GM18498 (cell line): ENCODE measurements around the gene C9orf50.
A peak's percentile ranks its signal among the peaks of the same experiment; 100 is the strongest.
"Not testable (repeated sequence)": the region's sequence is repeated elsewhere in the genome, so short reads cannot be mapped to it uniquely, and the experiment has no call there.

Experiments
- ATAC-seq: cut with Tn5 transposase; IDR thresholded peaks from one replicate; pipeline ENCODE4 v1.9.1; 2021; ENCODE audit warnings: mild to moderate bottlenecking, moderate library complexity; ENCODE audit not compliant: unreplicated experiment

C9orf50 gene

GRCh38 chr9:129595903-129596540 lies 24.9 kb downstream of the C9orf50 start:
- no peak for ATAC-seq

DNA sequence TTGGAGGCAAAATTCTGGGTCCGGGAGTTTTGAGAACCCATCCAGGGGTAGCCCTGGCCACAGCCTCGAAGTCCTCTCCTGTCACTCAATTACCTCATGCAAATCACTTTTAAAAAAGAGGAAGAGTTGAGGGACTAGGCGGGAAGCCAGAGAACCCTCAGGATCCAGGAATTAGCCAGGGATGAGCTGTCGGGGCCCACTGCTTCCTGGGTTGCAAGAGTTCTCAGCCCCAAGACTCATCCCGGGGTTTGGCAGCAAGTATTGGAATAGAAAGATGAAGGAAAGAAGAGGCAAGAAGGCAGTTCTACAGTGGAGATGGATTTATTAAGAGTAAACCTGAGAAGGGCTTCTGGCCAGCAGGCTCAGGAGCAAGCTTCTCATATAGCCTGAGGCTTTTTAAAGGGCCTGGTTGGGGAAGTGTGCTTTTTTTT lies 25.6 kb downstream of the C9orf50 start:
- no peak for ATAC-seq

DNA sequence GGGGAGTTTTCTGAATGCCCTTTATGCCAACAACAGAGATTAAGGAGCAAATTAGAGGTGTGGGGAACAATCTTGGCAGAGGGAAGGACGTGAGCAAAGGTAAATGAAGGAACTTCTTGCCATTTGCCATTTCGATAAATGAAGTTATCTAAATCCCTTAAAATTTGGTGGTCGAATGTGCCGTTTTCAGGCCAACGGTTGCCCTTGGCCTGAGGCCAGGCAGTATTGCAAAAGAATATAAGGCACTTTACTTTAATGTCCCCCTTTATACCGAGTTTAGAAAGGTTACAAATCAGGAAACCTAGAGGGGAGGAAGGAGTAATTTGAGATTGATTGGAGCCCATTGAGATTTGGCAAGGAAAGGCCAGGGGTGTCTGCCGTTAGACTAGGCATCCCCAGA lies 26.3 kb downstream of the C9orf50 start:
- ATAC-seq = no peak

- not testable (repeated sequence) for ATAC-seq
Measured at GRCh38 chr9:129592790-129593189, 28.1 kb downstream of the C9orf50 start.

- no peak for ATAC-seq
Measured at GRCh38 chr9:129591916-129592315, 29.0 kb downstream of the C9orf50 start.

DNA sequence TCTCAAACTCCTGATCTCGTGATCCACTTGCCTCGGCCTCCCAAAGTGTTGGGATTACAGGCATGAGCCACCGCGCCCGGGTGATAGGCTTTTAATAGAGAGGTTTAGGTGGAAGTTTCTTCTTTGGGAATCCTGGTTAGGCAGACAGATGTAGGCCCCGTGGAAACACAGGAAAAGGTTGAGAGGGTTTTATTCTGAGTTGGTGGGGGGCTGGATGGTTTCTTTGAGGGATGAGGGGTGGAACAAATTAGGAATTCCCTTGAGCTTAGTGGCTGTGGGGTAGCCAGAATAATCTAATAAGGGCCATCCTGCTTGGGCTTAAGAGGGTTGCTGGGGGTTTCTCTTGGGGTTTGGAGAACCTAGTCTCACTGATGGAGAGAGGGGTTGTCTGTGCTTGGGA lies 30.4 kb downstream of the C9orf50 start:
- ATAC-seq = no peak

DNA sequence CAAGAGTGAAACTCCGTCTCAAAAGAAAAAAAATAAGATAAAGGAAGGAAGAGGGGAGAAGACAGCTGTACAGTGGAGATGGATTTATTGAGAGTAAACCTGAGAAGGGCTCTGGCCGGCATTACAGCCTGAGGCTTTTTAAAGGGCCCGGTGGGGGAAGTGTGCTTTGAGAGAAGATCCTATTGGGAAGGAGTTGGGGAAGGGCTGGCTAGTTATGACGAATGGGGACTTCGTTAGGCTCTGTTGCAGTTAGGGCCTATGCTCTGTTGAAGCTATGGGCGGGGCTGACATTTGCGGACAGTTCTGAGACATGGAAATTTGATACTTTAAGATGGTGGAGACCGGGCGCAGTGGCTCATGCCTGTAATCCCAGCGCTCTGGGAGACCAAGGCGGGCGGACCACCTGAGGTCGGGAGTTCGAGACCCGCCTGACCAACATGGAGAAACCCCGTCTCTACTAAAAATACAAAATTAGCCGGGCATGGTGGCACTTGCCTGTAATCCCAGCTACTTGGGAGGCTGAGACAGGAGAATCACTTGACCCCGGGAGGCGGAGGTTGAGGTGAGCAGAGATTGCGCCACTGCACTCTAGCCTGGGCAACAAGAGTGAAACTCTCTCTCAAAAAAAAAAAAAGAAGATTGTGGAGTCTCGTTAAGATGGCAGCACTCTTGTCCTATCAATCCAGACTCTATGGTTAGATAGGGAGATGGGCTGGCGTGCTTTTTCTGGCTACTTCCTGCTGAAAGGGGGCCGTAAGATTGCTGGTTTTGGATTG lies 33.2 kb downstream of the C9orf50 start:
- ATAC-seq = no peak

GRCh38 chr9:129586685-129587084 lies 34.2 kb downstream of the C9orf50 start:
- no peak for ATAC-seq

DNA sequence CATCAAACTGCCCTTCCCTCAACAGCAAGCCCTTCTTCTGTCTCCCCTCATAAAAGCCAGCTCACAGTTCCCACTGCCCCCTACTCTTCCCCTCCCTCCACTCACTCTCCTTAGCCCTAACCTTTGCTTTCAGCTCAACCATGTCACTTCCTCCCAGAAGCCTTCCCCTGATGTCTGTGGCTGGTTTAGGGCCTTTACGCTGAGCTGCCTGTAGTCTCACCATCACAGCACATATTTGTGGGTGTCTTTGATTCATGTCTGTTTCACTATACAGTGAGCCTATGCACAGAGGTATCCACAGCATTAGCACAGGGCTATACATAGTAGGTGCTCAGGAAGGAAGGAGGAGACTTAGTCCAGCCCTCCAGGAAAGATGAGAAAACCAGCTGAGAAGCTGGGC lies 34.7 kb downstream of the C9orf50 start:
- ATAC-seq = no peak

DNA sequence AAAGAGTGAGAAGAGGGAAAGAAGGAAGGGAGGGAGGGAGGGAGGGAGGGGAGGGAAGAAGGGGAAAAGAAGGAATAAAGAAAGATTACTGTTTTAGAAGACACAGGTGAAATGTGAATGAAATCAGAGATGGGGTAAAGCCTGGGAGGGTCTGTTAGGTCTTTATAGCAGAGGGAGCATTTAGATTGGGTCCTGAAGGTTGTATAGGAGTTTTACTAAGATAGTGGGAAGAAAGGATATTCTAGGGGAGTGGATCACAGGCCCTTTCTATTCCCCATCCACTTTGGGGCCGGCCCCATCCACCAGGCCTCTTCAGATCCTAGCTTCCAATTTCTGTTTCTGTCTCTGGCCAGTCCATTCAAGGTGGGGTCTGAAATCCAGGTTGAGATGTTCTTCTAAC lies 35.5 kb downstream of the C9orf50 start:
- ATAC-seq = no peak

GRCh38 chr9:129584136-129584535 lies 36.8 kb downstream of the C9orf50 start:
- ATAC-seq = no peak

- no peak for ATAC-seq
Measured at GRCh38 chr9:129583308-129584038, 37.4 kb downstream of the C9orf50 start.

DNA sequence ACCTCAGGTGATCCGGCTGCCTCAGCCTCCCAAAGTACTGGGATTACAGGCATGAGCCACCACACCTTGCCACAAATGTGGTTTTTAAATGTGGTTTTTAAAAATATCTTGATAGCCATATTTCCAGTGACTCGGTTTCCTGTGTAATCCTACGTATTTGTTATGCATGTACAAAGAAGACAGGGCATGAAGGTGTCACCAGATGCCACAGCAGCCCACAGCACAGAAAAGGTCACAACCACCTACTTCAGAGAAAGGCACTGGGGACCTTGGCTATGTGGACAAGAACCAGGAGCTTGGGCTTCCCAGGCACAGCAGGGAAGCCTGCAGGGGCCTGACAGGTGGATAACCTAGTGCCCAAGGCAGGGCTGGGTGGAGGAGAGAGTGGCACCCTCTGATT lies 38.0 kb downstream of the C9orf50 start:
- no peak for ATAC-seq

DNA sequence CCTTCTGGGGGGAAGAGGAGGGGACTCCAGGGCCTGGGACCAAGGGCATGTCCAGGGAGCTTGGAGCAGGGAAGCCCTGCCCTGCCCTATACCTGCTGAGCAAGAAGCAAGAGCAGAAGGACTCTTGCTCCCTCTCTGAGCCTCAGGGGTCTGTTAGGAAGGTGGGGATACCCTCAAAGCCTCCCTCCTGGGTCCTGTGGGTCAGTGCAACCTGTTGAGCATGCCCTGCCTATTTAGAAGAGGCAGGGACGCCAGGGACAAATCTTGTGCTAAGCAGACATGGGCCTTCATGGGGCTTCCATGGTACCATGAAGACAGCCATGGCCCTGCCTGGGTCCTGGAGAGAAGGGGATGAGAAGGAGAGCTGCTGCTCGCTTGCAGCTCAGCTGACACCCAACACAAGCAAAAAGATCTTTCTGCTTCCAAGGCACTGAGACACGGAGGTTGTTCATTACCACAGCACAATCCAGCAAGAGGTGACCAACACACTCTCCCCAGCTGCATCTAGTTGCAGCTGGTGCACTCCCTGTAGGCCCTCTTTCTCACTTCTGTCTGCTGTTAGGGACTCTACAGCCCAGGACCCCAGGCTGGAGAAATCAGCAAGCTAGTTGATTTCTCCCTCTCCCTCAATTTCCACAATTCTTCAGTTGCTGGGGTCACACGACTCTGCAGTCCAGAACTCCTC lies 39.3 kb downstream of the C9orf50 start:
- no peak for ATAC-seq

DNA sequence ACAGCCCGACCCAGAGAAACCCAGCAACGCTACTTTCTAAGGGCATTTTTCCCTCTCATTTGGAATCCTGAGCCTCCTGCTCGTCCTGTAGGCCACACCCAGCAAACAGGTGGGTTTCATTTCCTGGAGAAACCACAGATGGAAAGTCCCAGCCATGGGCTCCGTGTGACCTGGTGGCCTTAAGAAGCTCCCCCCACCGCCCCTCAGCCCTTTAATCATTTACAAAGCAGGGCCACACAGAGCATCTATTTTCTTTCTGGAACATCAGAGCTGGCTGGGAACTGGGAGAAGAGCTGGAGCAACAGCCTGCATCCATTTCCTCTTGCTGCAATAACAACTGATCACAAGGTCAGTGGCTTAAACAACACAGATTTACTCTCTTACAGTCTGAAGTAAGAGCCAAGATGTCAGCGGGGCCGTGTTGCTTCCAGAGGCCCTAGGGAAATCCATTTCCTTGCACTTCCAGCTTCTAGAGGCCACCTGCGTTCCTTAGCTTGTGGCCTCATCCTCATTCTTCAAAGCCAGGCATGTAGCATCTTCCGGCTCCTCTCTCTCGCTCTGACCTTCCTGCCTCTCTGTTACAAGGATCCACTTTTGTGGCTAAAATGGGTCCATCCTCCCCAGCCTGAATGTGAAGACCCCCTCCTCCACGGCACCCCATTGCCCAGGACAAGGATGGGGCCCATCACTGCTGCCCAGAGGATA lies 40.5 kb downstream of the C9orf50 start:
- ATAC-seq = peak; percentile 50

DNA sequence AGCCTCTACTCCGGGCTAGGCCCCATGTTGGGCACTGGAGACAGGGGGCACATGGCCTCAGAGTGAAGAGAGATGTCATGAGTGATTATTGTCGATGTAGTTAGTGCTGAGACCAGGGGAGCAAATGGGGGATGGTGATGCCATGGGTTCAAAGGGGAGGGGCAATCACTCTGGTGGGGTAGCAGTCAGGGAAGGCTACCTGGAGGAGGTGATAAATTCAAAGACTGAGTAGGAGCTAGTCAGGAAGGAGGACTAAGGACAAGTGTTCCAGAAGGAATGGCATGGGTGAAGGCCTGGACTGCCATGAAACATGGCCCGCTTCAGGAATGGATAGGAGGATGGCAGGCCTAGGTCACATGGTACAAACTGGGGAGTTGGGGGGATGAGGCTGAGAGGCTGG lies 41.6 kb downstream of the C9orf50 start:
- ATAC-seq = no peak

GRCh38 chr9:129576546-129577543 lies 44.1 kb downstream of the C9orf50 start:
- ATAC-seq = no peak

- ATAC-seq = no peak
Measured at GRCh38 chr9:129575818-129576217, 45.1 kb downstream of the C9orf50 start.

GRCh38 chr9:129574911-129575585 lies 45.9 kb downstream of the C9orf50 start:
- no peak for ATAC-seq
